BJ (cell line): Measurements from ENCODE around the gene TOM1L2. TPM values are rescaled to one million over a fixed set of nuclear protein-coding genes. Genes with fewer than 3 reads are reported as not detected.

ENCODE experiments used
- CTCF ChIA-PET: fragments of 350-600 bp; formaldehyde crosslinking; extraction: SDS; loops from one replicate; lab custom pipeline; 2021; ENCODE audit warnings: antibody characterized with exemption, inconsistent platforms; lab: Yijun Ruan, JAX
- POLR2A ChIA-PET: fragments of 300-600 bp; sonication (Branson Sonifier 250); formaldehyde crosslinking; extraction: SDS; loops from one replicate; lab custom pipeline; 2021; ENCODE audit warnings: antibody characterized with exemption; lab: Charles Lee
- DNase-seq: peaks from one replicate; pipeline ENCODE4 v3.0.0-alpha.2; 2011; ENCODE audit warnings: low read depth
- H3K27me3 ChIP-seq: 2 replicates; pipeline ENCODE4 v1.6.0; 2011; ENCODE audit warnings: low read length; ENCODE audit not compliant: control insufficient read depth, insufficient read depth
- H3K36me3 ChIP-seq: 2 replicates; pipeline ENCODE4 v1.5.1; 2011; ENCODE audit warnings: low read length; ENCODE audit not compliant: control insufficient read depth, insufficient read depth
- H3K4me3 ChIP-seq: 2 replicates; pipeline ENCODE4 v1.5.1; 2011; ENCODE audit warnings: low read depth, mild to moderate bottlenecking, control low read depth, low read length
- polyA plus RNA-seq: library from polyadenylated mRNA; depleted of rRNA; stranded (reverse); fragments of >200 nt; gene quantifications from 2 replicates; pipeline ENCODE4 v1.2.3, GENCODE V29; 2011
- TF ChIP-seq, protein P1 (sequence below): IDR thresholded peaks from 2 replicates; pipeline ENCODE4 v1.5.1; 2011; ENCODE audit warnings: low read depth, mild to moderate bottlenecking, control low read depth, inconsistent platforms, low read length, moderate library complexity; ENCODE audit not compliant: insufficient read depth

The TOM1L2 gene
- polyA plus RNA-seq, 1 experiment = 39.6 TPM

DNA sequence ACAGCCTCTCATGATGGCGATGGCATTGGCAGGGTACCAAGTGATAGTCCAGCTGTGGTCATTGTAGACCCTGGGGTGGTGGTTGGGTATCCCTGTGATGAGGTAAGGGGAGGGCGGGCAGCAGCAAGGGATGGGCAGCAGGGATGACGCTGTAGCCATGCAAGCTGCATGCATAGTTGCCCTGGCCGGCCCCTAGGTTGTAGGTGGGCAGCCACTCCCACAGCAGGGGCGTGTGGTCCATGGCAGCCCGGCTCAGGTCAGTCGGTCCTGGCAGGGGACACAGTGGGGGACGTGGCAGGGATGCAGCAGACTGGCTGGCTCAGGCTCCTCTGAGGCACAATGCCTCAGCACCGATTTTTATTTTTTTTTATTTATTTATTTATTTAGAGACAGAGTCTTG lies 9.1 kb upstream of the TOM1L2 start:
- Histone ChIP-seq H3K27me3 (no peaks in the 10 kb centered on the region), H3K36me3 (no peaks in the 10 kb centered on the region), H3K4me3 (no peak overlapping the region)
- POLR2A ChIA-PET = no interaction called here
- TF ChIP-seq, protein P1, sequence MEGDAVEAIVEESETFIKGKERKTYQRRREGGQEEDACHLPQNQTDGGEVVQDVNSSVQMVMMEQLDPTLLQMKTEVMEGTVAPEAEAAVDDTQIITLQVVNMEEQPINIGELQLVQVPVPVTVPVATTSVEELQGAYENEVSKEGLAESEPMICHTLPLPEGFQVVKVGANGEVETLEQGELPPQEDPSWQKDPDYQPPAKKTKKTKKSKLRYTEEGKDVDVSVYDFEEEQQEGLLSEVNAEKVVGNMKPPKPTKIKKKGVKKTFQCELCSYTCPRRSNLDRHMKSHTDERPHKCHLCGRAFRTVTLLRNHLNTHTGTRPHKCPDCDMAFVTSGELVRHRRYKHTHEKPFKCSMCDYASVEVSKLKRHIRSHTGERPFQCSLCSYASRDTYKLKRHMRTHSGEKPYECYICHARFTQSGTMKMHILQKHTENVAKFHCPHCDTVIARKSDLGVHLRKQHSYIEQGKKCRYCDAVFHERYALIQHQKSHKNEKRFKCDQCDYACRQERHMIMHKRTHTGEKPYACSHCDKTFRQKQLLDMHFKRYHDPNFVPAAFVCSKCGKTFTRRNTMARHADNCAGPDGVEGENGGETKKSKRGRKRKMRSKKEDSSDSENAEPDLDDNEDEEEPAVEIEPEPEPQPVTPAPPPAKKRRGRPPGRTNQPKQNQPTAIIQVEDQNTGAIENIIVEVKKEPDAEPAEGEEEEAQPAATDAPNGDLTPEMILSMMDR = no peak
- no peak for DNase-seq
- CTCF ChIA-PET = interaction anchor here (1.0 kb wide), 1 partner anchor 51 kb away, joined by 3 read pairs; no protein-coding TSS in a partner anchor

DNA sequence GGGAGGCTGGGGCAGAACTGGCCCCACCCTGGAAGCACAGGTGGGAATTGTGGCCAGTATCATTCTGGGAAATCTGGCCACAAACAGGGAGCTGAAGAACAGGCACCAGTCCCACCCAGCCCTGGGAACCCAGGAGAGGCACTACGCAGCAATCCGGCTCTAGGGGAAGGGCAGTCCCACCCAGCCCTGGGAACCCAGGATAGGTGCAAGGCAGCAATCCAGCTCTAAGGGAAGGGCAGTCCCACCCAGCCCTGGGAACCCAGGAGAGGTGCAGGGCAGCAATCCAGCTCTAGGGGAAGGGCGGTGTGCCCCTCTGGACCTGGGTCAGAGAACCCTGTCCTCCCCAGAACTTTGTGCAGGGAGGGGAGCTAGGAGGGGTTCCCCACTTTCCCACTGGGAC lies 7.6 kb upstream of the TOM1L2 start:
- ChIA-PET CTCF (no interaction called here), POLR2A (no interaction called here)
- DNase-seq = no peak
- TF ChIP-seq, protein P1 = no peak
- H3K27me3 ChIP-seq = no peaks in the 10 kb centered on the region
- H3K4me3 ChIP-seq = no peak overlapping the region
- no peaks in the 10 kb centered on the region for H3K36me3 ChIP-seq

GRCh38 chr17:17978481-17979424 lies 6.6 kb upstream of the TOM1L2 start:
- H3K4me3 ChIP-seq = no peak overlapping the region
- H3K27me3 ChIP-seq = no peaks in the 10 kb centered on the region
- ChIA-PET CTCF (no interaction called here), POLR2A (interaction anchor here (0.6 kb wide), 1 partner anchor 29 kb away, joined by 3 read pairs; no protein-coding TSS in a partner anchor)
- TF ChIP-seq, protein P1 = no peak
- no peaks in the 10 kb centered on the region for H3K36me3 ChIP-seq
- no peak for DNase-seq

DNA sequence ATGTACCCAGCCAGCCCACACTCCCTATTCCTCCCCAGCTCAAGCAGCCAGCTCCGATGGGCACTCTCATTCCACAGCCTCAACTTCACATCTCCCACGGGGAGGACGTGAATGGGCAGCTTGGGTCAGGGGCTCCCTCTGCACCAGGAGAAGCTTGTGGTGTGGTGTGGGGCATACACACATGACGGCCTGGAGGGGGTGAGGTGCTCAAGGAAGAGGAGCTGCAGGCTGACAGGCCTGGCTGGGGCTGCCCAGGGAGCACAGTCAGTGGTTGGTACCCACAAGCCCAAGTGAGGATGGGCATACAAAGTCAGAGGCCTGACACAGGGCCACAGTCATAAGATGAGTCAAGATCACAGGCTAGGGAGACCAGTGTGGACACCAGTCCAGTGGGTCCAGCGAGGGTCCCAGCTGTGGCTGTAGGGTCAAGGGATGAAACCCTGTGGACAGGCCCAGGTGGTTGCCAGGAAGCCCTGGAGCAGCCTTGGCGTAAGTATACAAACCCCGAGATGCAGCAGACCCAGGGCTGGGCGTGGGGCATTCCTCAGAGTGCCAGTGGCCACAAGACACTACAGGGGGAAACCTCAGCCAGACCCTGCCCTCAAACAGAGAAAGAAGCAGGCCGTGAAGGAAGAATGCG lies 4.9 kb upstream of the TOM1L2 start:
- CTCF ChIA-PET = no interaction called here
- Histone ChIP-seq H3K4me3 (no peak overlapping the region), H3K27me3 (no peaks in the 10 kb centered on the region), H3K36me3 (no peaks in the 10 kb centered on the region)
- POLR2A ChIA-PET = no interaction called here
- TF ChIP-seq, protein P1 = no peak
- DNase-seq = no peak

- ChIA-PET CTCF (interaction anchor here (0.7 kb wide), 3 partner anchors 28 to 84 kb away, joined by 3 to 4 read pairs (median 3); no protein-coding TSS in a partner anchor), POLR2A (no interaction called here)
- Histone ChIP-seq H3K4me3 (no peak overlapping the region), H3K36me3 (no peaks in the 10 kb centered on the region), H3K27me3 (no peaks in the 10 kb centered on the region)
- TF ChIP-seq, protein P1 = no peak
- no peak for DNase-seq
These were observed 3.2 kb upstream of the TOM1L2 start for GRCh38 chr17:17975436-17975835.
